Measurements from ENCODE around the gene STAT3. TPM values are rescaled to one million over a fixed set of nuclear protein-coding genes. Genes with fewer than 3 reads are reported as not detected.

STAT3 gene
- polyA plus RNA-seq, 1 experiment, result 74.4 TPM

DNA sequence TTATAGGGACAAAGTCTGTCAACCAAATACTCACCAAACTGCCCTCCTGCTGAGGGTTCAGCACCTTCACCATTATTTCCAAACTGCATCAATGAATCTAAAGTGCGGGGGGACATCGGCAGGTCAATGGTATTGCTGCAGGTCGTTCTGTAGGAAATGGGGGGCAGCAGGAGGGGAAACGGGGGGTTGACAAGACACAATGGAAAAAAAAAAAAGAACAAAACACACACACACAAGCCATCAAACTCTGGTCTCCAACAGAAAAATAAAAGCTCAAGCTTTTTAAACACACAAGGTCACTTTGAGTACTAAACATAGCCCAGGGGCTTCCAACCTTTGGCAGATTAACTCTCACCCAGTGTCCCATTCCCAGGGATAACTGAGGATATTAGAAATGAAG, 71.5 kb downstream of the STAT3 start:
- ChIA-PET CTCF (interaction anchor here (1.1 to 3.5 kb wide), 3 partner anchors 25 to 210 kb away, joined by 3 to 12 read pairs (median 4); no protein-coding TSS in a partner anchor), POLR2A (no interaction called here)
- TF ChIP-seq, protein P1, sequence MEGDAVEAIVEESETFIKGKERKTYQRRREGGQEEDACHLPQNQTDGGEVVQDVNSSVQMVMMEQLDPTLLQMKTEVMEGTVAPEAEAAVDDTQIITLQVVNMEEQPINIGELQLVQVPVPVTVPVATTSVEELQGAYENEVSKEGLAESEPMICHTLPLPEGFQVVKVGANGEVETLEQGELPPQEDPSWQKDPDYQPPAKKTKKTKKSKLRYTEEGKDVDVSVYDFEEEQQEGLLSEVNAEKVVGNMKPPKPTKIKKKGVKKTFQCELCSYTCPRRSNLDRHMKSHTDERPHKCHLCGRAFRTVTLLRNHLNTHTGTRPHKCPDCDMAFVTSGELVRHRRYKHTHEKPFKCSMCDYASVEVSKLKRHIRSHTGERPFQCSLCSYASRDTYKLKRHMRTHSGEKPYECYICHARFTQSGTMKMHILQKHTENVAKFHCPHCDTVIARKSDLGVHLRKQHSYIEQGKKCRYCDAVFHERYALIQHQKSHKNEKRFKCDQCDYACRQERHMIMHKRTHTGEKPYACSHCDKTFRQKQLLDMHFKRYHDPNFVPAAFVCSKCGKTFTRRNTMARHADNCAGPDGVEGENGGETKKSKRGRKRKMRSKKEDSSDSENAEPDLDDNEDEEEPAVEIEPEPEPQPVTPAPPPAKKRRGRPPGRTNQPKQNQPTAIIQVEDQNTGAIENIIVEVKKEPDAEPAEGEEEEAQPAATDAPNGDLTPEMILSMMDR (IDR thresholded peaks at IDR 0.05; ENCODE audit: insufficient read depth, low read depth, low read length), result no peak
- peaks cover 25% of the 10 kb centered on the region for H3K36me3 ChIP-seq (ENCODE audit: control insufficient read depth, insufficient read depth, low read length)
- H3K4me3 ChIP-seq (ENCODE audit: low read depth, low read length), result no peak overlapping the region
- no peak for DNase-seq (ENCODE audit: low read depth)
- H3K27me3 ChIP-seq (ENCODE audit: control insufficient read depth, insufficient read depth, low read length), result no peaks in the 10 kb centered on the region

DNA sequence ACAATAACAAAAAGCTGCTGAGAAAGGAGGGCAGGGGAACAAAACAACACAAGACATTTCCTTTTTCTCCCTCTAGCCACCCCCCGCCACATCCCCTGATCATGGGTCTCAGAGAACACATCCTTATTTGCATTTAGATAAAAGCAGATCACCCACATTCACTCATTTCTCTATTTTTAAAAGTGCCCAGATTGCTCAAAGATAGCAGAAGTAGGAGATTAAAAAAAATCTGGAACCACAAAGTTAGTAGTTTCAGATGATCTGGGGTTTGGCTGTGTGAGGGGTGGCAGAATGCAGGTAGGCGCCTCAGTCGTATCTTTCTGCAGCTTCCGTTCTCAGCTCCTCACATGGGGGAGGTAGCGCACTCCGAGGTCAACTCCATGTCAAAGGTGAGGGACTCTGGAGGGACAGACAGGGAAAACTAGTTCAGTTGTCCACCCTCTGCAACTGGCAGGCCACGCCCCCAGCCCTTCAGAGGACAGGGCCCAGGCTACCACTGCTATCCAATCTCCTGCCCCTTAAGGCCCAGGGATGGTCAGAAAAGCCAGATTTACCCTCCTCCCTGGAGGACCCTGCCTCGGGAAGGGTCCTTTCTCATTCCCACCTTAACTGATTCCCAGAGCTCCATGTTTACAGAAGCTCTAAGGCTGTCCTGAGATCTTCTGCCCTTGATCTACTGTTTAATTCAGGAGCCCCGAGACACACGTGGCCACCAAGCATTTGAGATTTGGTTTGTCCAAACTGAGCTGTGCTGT, 72.7 kb downstream of the STAT3 start:
- peaks cover 25% of the 10 kb centered on the region for H3K36me3 ChIP-seq (ENCODE audit: control insufficient read depth, insufficient read depth, low read length)
- H3K4me3 ChIP-seq (ENCODE audit: low read depth, low read length), result no peak overlapping the region
- H3K27me3 ChIP-seq (ENCODE audit: control insufficient read depth, insufficient read depth, low read length), result no peaks in the 10 kb centered on the region
- ChIA-PET POLR2A (no interaction called here), CTCF (interaction anchor here (0.7 to 1.7 kb wide), 3 partner anchors 9 to 107 kb away, joined by 3 to 4 read pairs (median 3); partner anchors contain the start of gene CAVIN1)
- DNase-seq (ENCODE audit: low read depth), result no peak
- TF ChIP-seq, protein P1 (IDR thresholded peaks at IDR 0.05; ENCODE audit: insufficient read depth, low read depth, low read length), result no peak

DNA sequence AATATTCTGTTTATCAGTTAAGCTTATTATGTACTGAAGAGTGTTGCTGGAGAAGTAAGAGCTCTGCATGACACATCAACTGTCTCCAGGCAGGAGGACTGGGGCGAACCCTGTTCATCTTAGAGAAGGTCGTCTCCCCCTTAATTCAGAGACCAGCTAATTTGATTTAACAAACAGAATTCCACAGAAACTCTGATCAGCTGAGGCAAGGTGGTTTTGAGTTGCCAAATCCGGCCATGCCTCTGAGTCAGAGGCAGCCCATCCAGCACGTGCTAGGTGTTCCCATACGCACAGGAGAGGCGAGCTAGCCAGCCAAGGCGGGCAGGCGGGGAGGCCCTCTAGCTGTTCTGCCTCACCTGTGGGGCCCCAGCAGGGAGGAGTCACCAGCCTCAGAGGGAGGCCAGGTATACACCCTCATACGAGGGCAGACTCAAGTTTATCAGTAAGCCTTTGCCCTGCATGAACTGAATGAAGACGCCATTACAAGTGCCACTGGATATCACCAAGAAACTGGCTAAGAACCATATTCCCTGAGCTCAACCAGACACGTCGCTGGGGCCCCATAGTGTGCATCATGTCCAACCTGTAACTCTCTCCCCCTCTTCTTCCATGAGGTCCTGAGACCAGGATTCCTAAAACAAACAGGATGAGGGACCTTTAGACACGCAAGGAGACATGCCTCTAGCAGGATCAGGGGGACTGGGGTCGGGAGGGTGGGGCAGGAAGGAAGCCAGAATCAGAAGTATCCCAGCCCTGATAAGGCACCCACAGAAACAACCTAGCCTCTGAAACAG, 74.3 kb downstream of the STAT3 start:
- H3K27me3 ChIP-seq (ENCODE audit: control insufficient read depth, insufficient read depth, low read length), result no peaks in the 10 kb centered on the region
- ChIA-PET CTCF (interaction anchor here (0.6 to 4.0 kb wide), 6 partner anchors 8 to 213 kb away, joined by 3 to 18 read pairs (median 5); no protein-coding TSS in a partner anchor), POLR2A (interaction anchor here (0.5 kb wide), 1 partner anchor 216 kb away, joined by 4 read pairs; no protein-coding TSS in a partner anchor)
- no peak overlapping the region for H3K4me3 ChIP-seq (ENCODE audit: low read depth, low read length)
- TF ChIP-seq, protein P1 (IDR thresholded peaks at IDR 0.05; ENCODE audit: insufficient read depth, low read depth, low read length), result no peak
- no peak for DNase-seq (ENCODE audit: low read depth)
- H3K36me3 ChIP-seq (ENCODE audit: control insufficient read depth, insufficient read depth, low read length), result peaks cover 27% of the 10 kb centered on the region

DNA sequence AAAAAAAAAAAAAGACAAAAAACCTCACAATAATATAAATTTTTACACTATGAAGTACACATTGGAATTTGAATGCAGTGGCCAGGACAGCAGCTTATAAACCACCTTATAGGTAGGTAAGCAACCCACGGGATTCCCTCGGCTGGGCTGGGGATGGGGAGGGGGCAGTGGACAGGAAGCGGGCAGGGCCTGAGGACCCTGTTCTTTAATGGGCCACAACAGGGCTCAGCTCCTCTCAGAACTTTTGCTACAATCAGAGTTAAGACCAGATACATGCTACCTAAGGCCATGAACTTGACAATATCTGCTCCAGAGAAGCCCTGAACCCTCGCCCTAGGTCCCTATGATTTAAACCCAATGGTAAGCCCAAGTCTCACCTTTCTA, 74.9 kb downstream of the STAT3 start:
- Histone ChIP-seq H3K36me3 (ENCODE audit: control insufficient read depth, insufficient read depth, low read length) (peaks cover 24% of the 10 kb centered on the region), H3K27me3 (ENCODE audit: control insufficient read depth, insufficient read depth, low read length) (no peaks in the 10 kb centered on the region), H3K4me3 (ENCODE audit: low read depth, low read length) (no peak overlapping the region)
- ChIA-PET POLR2A (no interaction called here), CTCF (interaction anchor here (0.6 to 4.0 kb wide), 5 partner anchors 9 to 204 kb away, joined by 3 to 18 read pairs (median 4); no protein-coding TSS in a partner anchor)
- DNase-seq (ENCODE audit: low read depth), result no peak
- TF ChIP-seq, protein P1 (IDR thresholded peaks at IDR 0.05; ENCODE audit: insufficient read depth, low read depth, low read length), result no peak

All from BJ (cell line).